Cardiac muscle cell (in vitro differentiated cells and primary cell): ENCODE data around the gene SLC7A6. TPM values are rescaled to one million over a fixed set of nuclear protein-coding genes. Genes with fewer than 3 reads are reported as not detected.

Experiments
- DNase-seq, 2 donors: peaks; one replicate each; pipeline versions ENCODE4 v3.0.0 to v3.0.0-alpha.2; 2010 to 2017; ENCODE audit warnings: low read depth in 1 of 2, low spot score in 1 of 2
- H3K27ac ChIP-seq: fragments of 200-600 bp; sonication (generic); 2 replicates; pipeline ENCODE4 v1.5.1; 2016
- H3K27me3 ChIP-seq: fragments of 200-600 bp; sonication (generic); 2 replicates; pipeline ENCODE4 v1.6.0; 2016; ENCODE audit warnings: control low read depth
- H3K36me3 ChIP-seq: fragments of 200-600 bp; sonication (generic); 2 replicates; pipeline ENCODE4 v1.5.1; 2016; ENCODE audit warnings: control low read depth
- H3K4me1 ChIP-seq: fragments of 200-600 bp; sonication (generic); 2 replicates; pipeline ENCODE4 v1.8.1; 2017; ENCODE audit warnings: low read depth, mild to moderate bottlenecking, mixed run types
- H3K4me3 ChIP-seq: fragments of 200-600 bp; sonication (generic); 2 replicates; pipeline ENCODE4 v1.5.1; 2016; ENCODE audit warnings: mild to moderate bottlenecking
- H3K9me3 ChIP-seq: fragments of 200-600 bp; sonication (generic); 2 replicates; pipeline ENCODE4 v1.5.1; 2017; ENCODE audit warnings: low read depth, mild to moderate bottlenecking, control low read depth
- CTCF ChIP-seq: IDR thresholded peaks from 2 replicates; pipeline ENCODE4 v1.5.1; 2012; ENCODE audit warnings: low read depth, mild to moderate bottlenecking, low read length
- polyA plus RNA-seq: library from polyadenylated mRNA; unstranded; fragments of >200 nt; fragmentation: Nextera tagmentation; extraction: Ambion mirVana; gene quantifications from 2 replicates; pipeline ENCODE4 v1.2.1, GENCODE V29; 2016
- total RNA-seq: library from RNA; depleted of rRNA; stranded (reverse); fragments of >200 nt; gene quantifications from 2 replicates; pipeline ENCODE4 v1.2.3, GENCODE V29; 2016

SLC7A6 gene
- total and polyA plus RNA-seq, 2 experiments from 2014 or later: 14.3 to 17.1 TPM

DNA sequence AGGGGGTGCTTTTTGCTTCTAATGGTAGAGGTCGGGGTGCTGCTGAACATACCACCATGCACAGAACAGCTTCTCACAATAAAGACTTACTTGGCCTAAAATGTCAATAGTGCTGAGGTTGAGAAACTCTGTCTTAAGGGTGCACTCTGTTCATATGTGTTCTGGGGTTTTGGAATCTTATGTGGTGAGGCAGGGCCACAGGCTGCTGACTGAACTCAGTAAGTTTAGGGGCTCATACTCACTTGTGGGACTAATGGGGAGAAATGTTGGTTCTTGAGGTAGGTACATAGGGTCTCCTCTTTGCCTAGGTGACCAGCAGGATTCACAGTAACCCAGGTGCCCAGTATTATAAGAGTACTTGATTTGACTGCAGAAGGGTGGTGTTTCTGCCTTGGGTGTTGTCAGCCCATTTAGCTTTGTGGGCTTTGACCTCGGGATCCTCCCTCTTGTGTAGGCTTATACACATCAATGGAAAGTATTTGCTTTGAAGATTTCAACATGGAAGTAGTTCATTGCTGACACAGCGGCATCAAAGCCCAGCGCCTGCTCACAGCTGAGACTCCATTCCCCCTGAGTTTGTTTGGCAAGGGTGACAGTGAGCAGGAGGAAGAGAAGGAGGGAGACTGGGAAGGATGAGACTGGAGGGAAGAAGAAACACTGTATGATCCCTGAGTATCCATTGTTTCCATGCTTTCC, 17.2 kb downstream of the SLC7A6 start:
- Histone ChIP-seq H3K27ac (no peak overlapping the region), H3K9me3 (no peaks in the 10 kb centered on the region), H3K4me3 (no peak overlapping the region), H3K27me3 (no peaks in the 10 kb centered on the region), H3K4me1 (peaks cover 14% of the 10 kb centered on the region), H3K36me3 (no peaks in the 10 kb centered on the region)
- no peak for TF ChIP-seq CTCF
- DNase-seq: no peak

- Histone ChIP-seq H3K4me3 (no peak overlapping the region), H3K27me3 (no peaks in the 10 kb centered on the region), H3K36me3 (no peaks in the 10 kb centered on the region), H3K4me1 (peaks cover 14% of the 10 kb centered on the region), H3K27ac (no peak overlapping the region), H3K9me3 (no peaks in the 10 kb centered on the region)
- no peak for TF ChIP-seq CTCF
- no peak for DNase-seq
These were observed 17.7 kb downstream of the SLC7A6 start for GRCh38 chr16:68282064-68282452.

GRCh38 chr16:68283346-68283745, 19.0 kb downstream of the SLC7A6 start:
- H3K36me3 ChIP-seq: no peaks in the 10 kb centered on the region
- peak overlapping the region; percentile 71 for H3K27ac ChIP-seq
- no peaks in the 10 kb centered on the region for H3K27me3 ChIP-seq
- no peak overlapping the region for H3K4me3 ChIP-seq
- no peaks in the 10 kb centered on the region for H3K9me3 ChIP-seq
- no peak for TF ChIP-seq CTCF
- peaks cover 14% of the 10 kb centered on the region for H3K4me1 ChIP-seq
- DNase-seq: no peak

DNA sequence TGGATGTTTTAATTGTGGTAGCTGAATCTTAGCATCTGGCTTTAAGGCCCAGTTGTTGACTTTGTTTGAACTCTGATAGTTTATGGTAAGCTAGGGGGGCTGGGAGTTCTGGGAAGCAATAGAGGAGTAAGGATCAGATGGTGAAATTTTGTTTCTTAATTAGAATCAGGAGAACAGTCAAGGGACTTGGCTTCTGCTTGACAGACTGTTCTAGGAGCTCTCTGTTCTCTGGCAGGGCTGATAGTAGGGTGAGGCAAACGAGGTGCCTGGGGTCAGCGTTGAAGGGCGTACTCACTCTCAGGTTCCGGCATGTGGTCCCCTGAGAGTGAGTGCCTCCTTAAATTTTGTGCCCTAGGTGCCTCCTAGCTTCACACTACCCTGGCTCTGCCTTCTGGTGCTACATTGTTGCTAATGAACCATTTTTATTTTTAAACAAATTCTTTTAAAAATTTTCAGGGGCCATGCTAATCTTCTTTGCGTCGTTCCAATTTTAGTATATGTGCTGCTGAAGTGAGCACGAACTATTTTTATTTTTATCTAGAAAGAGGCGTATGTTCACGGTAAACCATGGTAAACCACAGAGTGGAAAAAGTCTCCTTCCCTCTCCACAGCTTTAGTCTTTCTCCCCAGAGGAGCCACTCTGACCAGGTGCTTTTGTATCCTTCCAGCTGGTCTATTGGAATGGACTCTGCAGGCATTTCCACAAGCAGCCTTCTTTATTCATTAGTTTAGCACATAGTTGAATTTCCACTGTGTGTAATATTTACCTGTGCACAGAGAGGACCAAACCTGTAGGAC, 19.7 kb downstream of the SLC7A6 start:
- H3K27ac ChIP-seq: peak overlapping the region; percentile 71
- no peak for TF ChIP-seq CTCF
- H3K36me3 ChIP-seq: no peaks in the 10 kb centered on the region

GRCh38 chr16:68284847-68285246, 20.5 kb downstream of the SLC7A6 start:
- no peak overlapping the region for H3K4me3 ChIP-seq
- H3K4me1 ChIP-seq: peaks cover 14% of the 10 kb centered on the region
- no peak for TF ChIP-seq CTCF
- H3K27ac ChIP-seq: no peak overlapping the region
- no peaks in the 10 kb centered on the region for H3K27me3 ChIP-seq
- H3K9me3 ChIP-seq: no peaks in the 10 kb centered on the region
- DNase-seq: no peak
- H3K36me3 ChIP-seq: no peaks in the 10 kb centered on the region

More for the DNA sequence above, 19.7 kb downstream of the SLC7A6 start:
- Histone ChIP-seq H3K4me1 (peaks cover 14% of the 10 kb centered on the region), H3K27me3 (no peaks in the 10 kb centered on the region), H3K4me3 (no peak overlapping the region), H3K9me3 (no peaks in the 10 kb centered on the region)
- peak in 1 of 2 donors; percentile 18 for DNase-seq
